RPMI8226 (cell line): ENCODE data around the gene MAPK10.
"Not testable (repeated sequence)": the region's sequence is repeated elsewhere in the genome, so short reads cannot be mapped to it uniquely, and the experiment has no call there.

ENCODE experiments used
- DNase-seq: peaks from one replicate; pipeline ENCODE4 v3.0.0-alpha.2; 2015

Gene MAPK10

GRCh38 chr4:86031927-86032326 lies 327.9 kb downstream of the MAPK10 start:
- no peak for DNase-seq

GRCh38 chr4:86026720-86027119 lies 333.1 kb downstream of the MAPK10 start:
- DNase-seq, result no peak

GRCh38 chr4:86021671-86022070 lies 338.2 kb downstream of the MAPK10 start:
- DNase-seq, result not testable (repeated sequence)

- DNase-seq, result no peak
These were observed 339.9 kb downstream of the MAPK10 start for GRCh38 chr4:86019906-86020305.

GRCh38 chr4:86019362-86019761 lies 340.5 kb downstream of the MAPK10 start:
- no peak for DNase-seq

- DNase-seq, result no peak
These were observed 344.2 kb downstream of the MAPK10 start for GRCh38 chr4:86015412-86016350.

GRCh38 chr4:86014599-86014998 lies 345.3 kb downstream of the MAPK10 start:
- no peak for DNase-seq

GRCh38 chr4:86013621-86014020 lies 346.2 kb downstream of the MAPK10 start:
- no peak for DNase-seq

- no peak for DNase-seq
These were observed 348.7 kb downstream of the MAPK10 start for GRCh38 chr4:86011117-86011516.

- DNase-seq, result no peak
These were observed 352.8 kb downstream of the MAPK10 start for GRCh38 chr4:86007042-86007441.

GRCh38 chr4:86006057-86006456 lies 353.8 kb downstream of the MAPK10 start:
- no peak for DNase-seq

GRCh38 chr4:86004030-86004429 lies 355.8 kb downstream of the MAPK10 start:
- no peak for DNase-seq

- no peak for DNase-seq
These were observed 358.3 kb downstream of the MAPK10 start for GRCh38 chr4:86001591-86001990.

GRCh38 chr4:85995361-85995760 lies 364.5 kb downstream of the MAPK10 start:
- no peak for DNase-seq

- DNase-seq, result no peak
These were observed 365.3 kb downstream of the MAPK10 start for GRCh38 chr4:85994576-85994975.

- no peak for DNase-seq
These were observed 366.2 kb downstream of the MAPK10 start for GRCh38 chr4:85993641-85994040.

GRCh38 chr4:85986266-85986665 lies 373.6 kb downstream of the MAPK10 start:
- no peak for DNase-seq

- DNase-seq, result peak; percentile 67
These were observed 380.6 kb downstream of the MAPK10 start for GRCh38 chr4:85979276-85979675.

GRCh38 chr4:85970535-85970934 lies 389.3 kb downstream of the MAPK10 start:
- DNase-seq, result no peak

- DNase-seq, result peak; percentile 47
These were observed 390.7 kb downstream of the MAPK10 start for GRCh38 chr4:85968945-85969819.

GRCh38 chr4:85967872-85968271 lies 392.0 kb downstream of the MAPK10 start:
- DNase-seq, result no peak

- DNase-seq, result no peak
These were observed 393.5 kb downstream of the MAPK10 start for GRCh38 chr4:85966373-85966772.

- DNase-seq, result no peak
These were observed 394.3 kb downstream of the MAPK10 start for GRCh38 chr4:85965529-85965928.

GRCh38 chr4:85965017-85965416 lies 394.8 kb downstream of the MAPK10 start:
- not testable (repeated sequence) for DNase-seq
